Measurements from ENCODE around the gene TATDN2. TPM values are rescaled to one million over a fixed set of nuclear protein-coding genes. Genes with fewer than 3 reads are reported as not detected.

Gene TATDN2
- total and polyA plus RNA-seq, 9 of the 15 experiments (the other 6 are each of a cell fraction or from before 2014, with no cell fraction given) = 5.2 to 44.7 (median 25.8) TPM

DNA sequence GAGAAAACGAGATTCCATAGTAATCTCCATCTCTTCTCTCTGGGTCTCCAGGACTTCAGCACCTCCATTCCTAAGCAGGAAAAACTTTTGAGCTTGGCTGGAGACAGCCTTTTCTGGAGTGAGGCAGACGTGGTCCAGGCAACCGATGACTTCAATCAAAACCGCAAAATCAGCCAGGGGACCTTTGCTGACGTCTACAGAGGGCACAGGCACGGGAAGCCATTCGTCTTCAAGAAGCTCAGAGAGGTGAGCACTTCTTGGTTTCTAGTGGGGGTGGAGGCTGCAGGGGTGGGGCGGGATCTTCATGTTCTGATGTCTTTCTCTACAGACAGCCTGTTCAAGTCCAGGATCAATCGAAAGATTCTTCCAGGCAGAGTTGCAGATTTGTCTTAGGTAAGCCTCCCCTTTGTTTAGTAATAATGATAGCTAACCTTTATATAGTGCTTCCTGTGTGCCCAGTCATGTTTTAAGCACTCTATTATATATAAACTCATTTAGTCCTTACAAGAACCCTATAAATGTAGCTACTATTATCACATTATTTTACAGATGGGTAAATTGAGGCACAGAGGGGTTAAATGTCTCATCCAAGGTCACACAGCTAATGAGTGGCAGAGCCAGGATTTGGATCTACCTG, 35.0 kb upstream of the TATDN2 start:
- Histone ChIP-seq H3K9me3 (replicated peaks; ENCODE audit: control insufficient read depth, insufficient read depth, low read depth, low read length) (peaks cover 5% of the 10 kb centered on the region; the same call in 1 of the 2 replicates), H3K4me1 (replicated peaks in 1 of 2; ENCODE audit: control insufficient read depth in 2 of 2, insufficient read depth in 2 of 2, low read length in 2 of 2) (peaks cover 0 to 7% of the 10 kb centered on the region in 2 experiments; a peak in 2 of 5 replicates), H3K4me3 (no peak overlapping the region), H3K4me2 (ENCODE audit: insufficient read depth, low read length) (no peak overlapping the region), H4K20me1 (replicated peaks; ENCODE audit: control insufficient read depth, insufficient read depth, low read length) (no peaks in the 10 kb centered on the region), H3K36me3 (ENCODE audit: control insufficient read depth, insufficient read depth, low read length) (no peaks in the 10 kb centered on the region; the same call in 2 of the 3 replicates), H3K27ac (ENCODE audit: extremely low read depth, low read depth, low read length) (no peak overlapping the region), H3K79me2 (ENCODE audit: control insufficient read depth, insufficient read depth, low read length) (no peaks in the 10 kb centered on the region), H3K27me3 (ENCODE audit: control insufficient read depth in 2 of 2, insufficient read depth in 2 of 2, low read length in 2 of 2) (no peaks in the 10 kb centered on the region), H3K9ac (ENCODE audit: insufficient read depth in 1 of 2, low read depth in 2 of 2, low read length in 2 of 2) (no peak overlapping the region), H2AFZ (ENCODE audit: low read depth, low read length) (no peak overlapping the region), H3K9me1 (ENCODE audit: control insufficient read depth, insufficient read depth, low read length) (no peaks in the 10 kb centered on the region)
- ATAC-seq = no peak
- POLR2A ChIA-PET = interaction anchor here (1.0 to 1.8 kb wide), 6 partner anchors 9 to 411 kb away, joined by 3 to 7 read pairs (median 3); no protein-coding TSS in a partner anchor
- WGBS (ENCODE audit: insufficient coverage, low coverage, missing lambda C conversion rate) = 27% methylated on average over 9 of the region's 9 CpGs
- intact Hi-C loops (cut with micrococcal nuclease) (no loop called here), in situ Hi-C loops (cut with MboI) (no loop called here)
- no peak for FAIRE-seq
- BruUV-seq (replicated peaks) = no TSS peak
- CTCF ChIA-PET (ENCODE audit: low intra/inter-chr PET ratio) = interaction anchor here (0.7 kb wide), 1 partner anchor 81 kb away, joined by 3 read pairs; no protein-coding TSS in a partner anchor
- TF ChIP-seq PCBP1 (IDR thresholded peaks at IDR 0.05; ENCODE audit: low read depth, low read length, poor library complexity, severe bottlenecking) (no peak), RBM25 (IDR thresholded peaks at IDR 0.05; ENCODE audit: low read depth, low read length, severe bottlenecking) (peak; percentile 14), CREM (IDR thresholded peaks at IDR 0.05; ENCODE audit: low read depth) (0 out of 2 replicates have a peak, but pooled peaks have one; percentile 50)
- TF ChIP-seq, protein P1, sequence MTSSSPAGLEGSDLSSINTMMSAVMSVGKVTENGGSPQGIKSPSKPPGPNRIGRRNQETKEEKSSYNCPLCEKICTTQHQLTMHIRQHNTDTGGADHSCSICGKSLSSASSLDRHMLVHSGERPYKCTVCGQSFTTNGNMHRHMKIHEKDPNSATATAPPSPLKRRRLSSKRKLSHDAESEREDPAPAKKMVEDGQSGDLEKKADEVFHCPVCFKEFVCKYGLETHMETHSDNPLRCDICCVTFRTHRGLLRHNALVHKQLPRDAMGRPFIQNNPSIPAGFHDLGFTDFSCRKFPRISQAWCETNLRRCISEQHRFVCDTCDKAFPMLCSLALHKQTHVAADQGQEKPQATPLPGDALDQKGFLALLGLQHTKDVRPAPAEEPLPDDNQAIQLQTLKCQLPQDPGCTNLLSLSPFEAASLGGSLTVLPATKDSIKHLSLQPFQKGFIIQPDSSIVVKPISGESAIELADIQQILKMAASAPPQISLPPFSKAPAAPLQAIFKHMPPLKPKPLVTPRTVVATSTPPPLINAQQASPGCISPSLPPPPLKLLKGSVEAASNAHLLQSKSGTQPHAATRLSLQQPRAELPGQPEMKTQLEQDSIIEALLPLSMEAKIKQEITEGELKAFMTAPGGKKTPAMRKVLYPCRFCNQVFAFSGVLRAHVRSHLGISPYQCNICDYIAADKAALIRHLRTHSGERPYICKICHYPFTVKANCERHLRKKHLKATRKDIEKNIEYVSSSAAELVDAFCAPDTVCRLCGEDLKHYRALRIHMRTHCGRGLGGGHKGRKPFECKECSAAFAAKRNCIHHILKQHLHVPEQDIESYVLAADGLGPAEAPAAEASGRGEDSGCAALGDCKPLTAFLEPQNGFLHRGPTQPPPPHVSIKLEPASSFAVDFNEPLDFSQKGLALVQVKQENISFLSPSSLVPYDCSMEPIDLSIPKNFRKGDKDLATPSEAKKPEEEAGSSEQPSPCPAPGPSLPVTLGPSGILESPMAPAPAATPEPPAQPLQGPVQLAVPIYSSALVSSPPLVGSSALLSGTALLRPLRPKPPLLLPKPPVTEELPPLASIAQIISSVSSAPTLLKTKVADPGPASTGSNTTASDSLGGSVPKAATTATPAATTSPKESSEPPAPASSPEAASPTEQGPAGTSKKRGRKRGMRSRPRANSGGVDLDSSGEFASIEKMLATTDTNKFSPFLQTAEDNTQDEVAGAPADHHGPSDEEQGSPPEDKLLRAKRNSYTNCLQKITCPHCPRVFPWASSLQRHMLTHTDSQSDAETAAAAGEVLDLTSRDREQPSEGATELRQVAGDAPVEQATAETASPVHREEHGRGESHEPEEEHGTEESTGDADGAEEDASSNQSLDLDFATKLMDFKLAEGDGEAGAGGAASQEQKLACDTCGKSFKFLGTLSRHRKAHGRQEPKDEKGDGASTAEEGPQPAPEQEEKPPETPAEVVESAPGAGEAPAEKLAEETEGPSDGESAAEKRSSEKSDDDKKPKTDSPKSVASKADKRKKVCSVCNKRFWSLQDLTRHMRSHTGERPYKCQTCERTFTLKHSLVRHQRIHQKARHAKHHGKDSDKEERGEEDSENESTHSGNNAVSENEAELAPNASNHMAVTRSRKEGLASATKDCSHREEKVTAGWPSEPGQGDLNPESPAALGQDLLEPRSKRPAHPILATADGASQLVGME (CRISPR knock-in tag; IDR thresholded peaks at IDR 0.05) = no peak
- no peak for DNase-seq (ENCODE audit: extremely low read depth in 1 of 4, low spot score in 3 of 4)

Data from K562 (cell line).